ENCODE measurements around the gene ATP8A2. TPM values are rescaled to one million over a fixed set of nuclear protein-coding genes. Genes with fewer than 3 reads are reported as not detected.

Gene ATP8A2
- total RNA-seq, 4 donors from 2014 or later, result not detected

DNA sequence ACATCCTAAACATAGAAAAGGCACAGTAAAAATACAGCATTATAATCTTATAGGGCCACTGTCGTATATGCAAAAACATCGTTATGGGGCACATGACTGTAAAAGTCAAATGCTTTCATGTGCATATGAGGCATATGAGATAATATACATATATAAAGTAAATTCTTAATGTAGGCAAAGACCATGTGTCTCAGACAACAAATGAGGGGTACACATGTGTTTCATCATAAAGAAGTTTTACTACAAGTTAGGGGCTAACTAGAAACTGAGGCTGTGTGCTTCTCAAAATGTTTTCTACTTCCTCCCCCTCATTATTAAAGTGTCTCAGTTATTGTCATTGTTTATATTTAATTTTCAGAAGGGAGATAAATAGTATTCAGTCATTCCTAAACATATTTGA, 370.4 kb downstream of the ATP8A2 start:
- TF ChIP-seq, protein P1, sequence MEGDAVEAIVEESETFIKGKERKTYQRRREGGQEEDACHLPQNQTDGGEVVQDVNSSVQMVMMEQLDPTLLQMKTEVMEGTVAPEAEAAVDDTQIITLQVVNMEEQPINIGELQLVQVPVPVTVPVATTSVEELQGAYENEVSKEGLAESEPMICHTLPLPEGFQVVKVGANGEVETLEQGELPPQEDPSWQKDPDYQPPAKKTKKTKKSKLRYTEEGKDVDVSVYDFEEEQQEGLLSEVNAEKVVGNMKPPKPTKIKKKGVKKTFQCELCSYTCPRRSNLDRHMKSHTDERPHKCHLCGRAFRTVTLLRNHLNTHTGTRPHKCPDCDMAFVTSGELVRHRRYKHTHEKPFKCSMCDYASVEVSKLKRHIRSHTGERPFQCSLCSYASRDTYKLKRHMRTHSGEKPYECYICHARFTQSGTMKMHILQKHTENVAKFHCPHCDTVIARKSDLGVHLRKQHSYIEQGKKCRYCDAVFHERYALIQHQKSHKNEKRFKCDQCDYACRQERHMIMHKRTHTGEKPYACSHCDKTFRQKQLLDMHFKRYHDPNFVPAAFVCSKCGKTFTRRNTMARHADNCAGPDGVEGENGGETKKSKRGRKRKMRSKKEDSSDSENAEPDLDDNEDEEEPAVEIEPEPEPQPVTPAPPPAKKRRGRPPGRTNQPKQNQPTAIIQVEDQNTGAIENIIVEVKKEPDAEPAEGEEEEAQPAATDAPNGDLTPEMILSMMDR (IDR thresholded peaks at IDR 0.05 in 4 of 5, conservative IDR thresholded peaks at IDR 0.05 in 1 of 5), result no peak
- TF ChIP-seq POLR2A (IDR thresholded peaks at IDR 0.05), result no peak
- intact Hi-C loops (cut with DNase I; ENCODE audit: low total_unique reads) (no loop called here), in situ Hi-C loops (cut with MboI; ENCODE audit: low sequenced_read_pairs in 4 of 4) (no loop called here)
- Histone ChIP-seq H3K36me3 (no peaks in the 10 kb centered on the region), H3K4me3 (no peak overlapping the region), H3K27me3 (no peaks in the 10 kb centered on the region), H3K4me1 (no peaks in the 10 kb centered on the region), H3K27ac (no peak overlapping the region), H3K9me3 (no peaks in the 10 kb centered on the region)
- ATAC-seq (no peak), DNase-seq (no peak)

DNA sequence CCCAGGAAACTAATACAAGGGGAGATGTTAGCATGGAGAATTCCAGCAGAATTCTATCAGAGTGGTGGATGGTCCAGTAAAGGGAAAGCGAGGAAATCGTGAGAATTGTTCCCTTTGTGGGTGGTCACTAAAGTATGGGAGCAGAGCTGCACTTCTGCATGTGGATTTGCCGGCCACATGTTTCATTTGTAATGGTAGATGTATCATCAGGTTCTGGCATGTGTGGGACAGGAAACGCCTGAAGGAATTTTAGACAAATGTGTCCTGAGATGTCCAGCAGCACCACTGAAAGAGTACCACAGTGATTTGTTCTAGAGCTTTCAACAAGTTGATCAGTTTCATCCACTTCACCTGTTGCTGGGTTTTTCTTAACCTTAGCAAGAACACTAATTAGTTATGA, 371.6 kb downstream of the ATP8A2 start:
- ATAC-seq (no peak), DNase-seq (no peak)
- intact Hi-C loops (cut with DNase I; ENCODE audit: low total_unique reads) (no loop called here), in situ Hi-C loops (cut with MboI; ENCODE audit: low sequenced_read_pairs in 4 of 4) (no loop called here)
- Histone ChIP-seq H3K4me3 (no peak overlapping the region), H3K9me3 (no peaks in the 10 kb centered on the region), H3K36me3 (no peaks in the 10 kb centered on the region), H3K27me3 (no peaks in the 10 kb centered on the region), H3K4me1 (no peaks in the 10 kb centered on the region), H3K27ac (no peak overlapping the region)
- TF ChIP-seq, protein P1 (IDR thresholded peaks at IDR 0.05 in 4 of 5, conservative IDR thresholded peaks at IDR 0.05 in 1 of 5), result no peak
- TF ChIP-seq POLR2A (IDR thresholded peaks at IDR 0.05), result no peak

DNA sequence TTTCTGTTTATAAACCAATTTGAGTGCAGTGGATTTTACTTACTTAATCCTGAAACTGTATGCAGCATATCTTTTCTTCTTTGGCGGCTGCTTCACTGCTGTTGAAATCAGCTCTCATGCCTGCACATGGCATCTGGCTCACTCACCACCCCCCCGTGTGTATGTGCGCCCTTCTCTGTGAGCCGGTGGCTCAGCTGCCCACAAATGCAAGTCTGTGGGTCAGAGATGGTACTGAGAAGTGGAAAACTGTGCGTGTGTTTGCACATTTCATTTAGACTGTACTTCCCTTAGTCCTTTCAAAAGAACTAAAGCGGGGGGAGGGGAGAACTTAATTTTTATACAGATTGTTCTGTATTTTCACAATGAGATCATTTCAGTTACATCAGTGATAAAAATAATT, 372.4 kb downstream of the ATP8A2 start:
- in situ Hi-C loops (cut with MboI; ENCODE audit: low sequenced_read_pairs in 4 of 4) (no loop called here), intact Hi-C loops (cut with DNase I; ENCODE audit: low total_unique reads) (no loop called here)
- DNase-seq, result no peak
- Histone ChIP-seq H3K4me3 (no peak overlapping the region), H3K27ac (no peak overlapping the region), H3K4me1 (no peaks in the 10 kb centered on the region), H3K27me3 (no peaks in the 10 kb centered on the region), H3K36me3 (no peaks in the 10 kb centered on the region), H3K9me3 (no peaks in the 10 kb centered on the region)
- TF ChIP-seq POLR2A (IDR thresholded peaks at IDR 0.05), result no peak
- TF ChIP-seq, protein P1 (IDR thresholded peaks at IDR 0.05 in 4 of 5, conservative IDR thresholded peaks at IDR 0.05 in 1 of 5), result no peak
- ATAC-seq, result no peak

DNA sequence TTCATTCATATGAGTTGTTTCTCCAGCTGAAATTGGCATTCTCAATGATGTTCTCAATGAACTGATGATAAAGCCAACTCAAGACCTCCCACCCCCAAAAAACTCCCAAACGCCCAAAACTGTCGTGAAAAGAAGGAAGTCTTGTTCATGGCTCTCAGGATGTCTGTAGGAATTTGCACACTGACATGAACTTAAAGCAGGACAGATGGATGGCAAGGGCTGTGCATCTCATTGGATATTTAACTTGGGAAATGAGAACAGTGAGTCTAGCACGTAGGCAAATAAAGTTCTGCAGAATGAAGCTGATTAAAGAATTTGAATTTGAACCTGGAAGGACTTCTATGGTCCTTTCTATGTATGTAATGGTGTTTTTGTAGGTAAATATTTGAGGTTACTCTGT, 374.4 kb downstream of the ATP8A2 start:
- H3K27ac ChIP-seq, result no peak overlapping the region
- no peaks in the 10 kb centered on the region for H3K9me3 ChIP-seq
- DNase-seq (no peak), ATAC-seq (no peak)
- TF ChIP-seq, protein P1 (IDR thresholded peaks at IDR 0.05 in 4 of 5, conservative IDR thresholded peaks at IDR 0.05 in 1 of 5), result no peak
- H3K4me3 ChIP-seq, result no peak overlapping the region
- H3K4me1 ChIP-seq, result no peaks in the 10 kb centered on the region
- in situ Hi-C loops (cut with MboI; ENCODE audit: low sequenced_read_pairs in 4 of 4) (no loop called here), intact Hi-C loops (cut with DNase I; ENCODE audit: low total_unique reads) (no loop called here)
- no peaks in the 10 kb centered on the region for H3K27me3 ChIP-seq
- H3K36me3 ChIP-seq, result no peaks in the 10 kb centered on the region

DNA sequence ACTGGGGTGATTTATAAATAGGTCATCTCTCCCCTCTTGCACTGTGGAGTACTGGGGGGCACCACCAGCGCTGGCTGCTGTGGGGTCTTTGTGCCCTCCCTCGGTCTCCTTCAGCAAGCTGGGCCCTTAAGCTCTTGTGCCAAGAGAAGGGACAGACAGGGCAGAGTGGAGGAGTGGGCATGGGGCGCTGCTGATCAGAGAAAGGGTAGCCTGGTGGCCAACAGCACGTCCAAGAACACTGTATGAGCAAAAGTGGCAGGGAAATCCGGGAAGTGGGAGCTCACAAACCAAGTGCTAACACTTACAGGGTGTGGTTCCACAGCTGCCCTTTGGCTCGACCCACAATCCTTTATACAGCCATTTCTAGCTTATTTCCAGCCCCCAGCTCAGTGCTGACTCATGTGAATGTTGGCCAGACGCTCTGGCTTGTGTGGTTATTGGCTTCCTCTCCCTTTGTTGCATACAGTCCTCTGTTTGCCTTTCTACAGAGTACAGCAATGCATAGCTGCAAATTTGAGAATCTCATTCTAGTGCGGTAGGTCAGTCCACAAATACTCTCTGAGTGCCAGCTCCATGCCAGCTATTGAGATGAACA, 381.3 kb downstream of the ATP8A2 start:
- H3K9me3 ChIP-seq, result no peaks in the 10 kb centered on the region
- no peak overlapping the region for H3K4me3 ChIP-seq
- DNase-seq, result peak in 1 of 2 donors; percentile 23
- in situ Hi-C loops (cut with MboI; ENCODE audit: low sequenced_read_pairs in 4 of 4), result no loop called here
- TF ChIP-seq POLR2A (IDR thresholded peaks at IDR 0.05), result no peak
- TF ChIP-seq, protein P1 (IDR thresholded peaks at IDR 0.05 in 4 of 5, conservative IDR thresholded peaks at IDR 0.05 in 1 of 5), result no peak
- no peaks in the 10 kb centered on the region for H3K4me1 ChIP-seq
- H3K27ac ChIP-seq, result no peak overlapping the region
- ATAC-seq, result no peak
- no peaks in the 10 kb centered on the region for H3K36me3 ChIP-seq
- H3K27me3 ChIP-seq, result no peaks in the 10 kb centered on the region
- intact Hi-C loops (cut with DNase I; ENCODE audit: low total_unique reads), result no loop called here
